HepG2 (cell line): ENCODE results near the gene IL21R. TPM values are rescaled to one million over a fixed set of nuclear protein-coding genes. Genes with fewer than 3 reads are reported as not detected.

Source experiments
- ATAC-seq: fragments of 200-7000 bp; cut with Tn5 transposase; 3 replicates; pipeline ENCODE4 v1.9.1; 2020; ENCODE audit warnings: mild to moderate bottlenecking, moderate library complexity
- BruUV-seq: library from RNA; stranded (reverse); fragments of 400-500 nt; replicated peaks from 2 replicates; lab custom pipeline; 2021; lab: Mats Ljungman, UMichigan
- CTCF ChIA-PET: fragments of 300-600 bp; formaldehyde crosslinking; extraction: SDS; loops from one replicate; lab custom pipeline; 2021; ENCODE audit warnings: low total read pairs, inconsistent platforms, low intra/inter-chr PET ratio; lab: Yijun Ruan, JAX
- POLR2A ChIA-PET: fragments of 350-600 bp; sonication (Branson Sonifier 250); formaldehyde crosslinking; loops from one replicate; lab custom pipeline; 2020; ENCODE audit warnings: antibody characterized with exemption, inconsistent platforms; lab: Yijun Ruan, JAX
- DNase-seq: peaks from one replicate; pipeline ENCODE4 v3.0.0-alpha.2; 2015; ENCODE audit warnings: low spot score
- FAIRE-seq: peaks from 3 replicates; lab custom pipeline; 2011; peaks lifted over from hg19 to GRCh38; lab: Jason Lieb, UNC
- H2AFZ ChIP-seq: one replicate; pipeline ENCODE4 v1.6.1; 2011; ENCODE audit warnings: low read length, inconsistent platforms
- H3K27ac ChIP-seq: fragments of 300-600 bp; 3 replicates; pipeline ENCODE4 v1.8.0; 2011; ENCODE audit warnings: mixed run types, mild to moderate bottlenecking, mixed read lengths, low read length, inconsistent platforms; ENCODE audit not compliant: insufficient read depth; ENCODE audit errors: extremely low read length
- H3K27me3 ChIP-seq, 2 experiments: fragments of 200-600 bp in 1 of 2; 2 replicates in 1 of 2; 3 replicates in 1 of 2; pipeline versions ENCODE4 v1.6.0 to v1.8.0; 2011; ENCODE audit warnings: low read length in 2 of 2, mild to moderate bottlenecking in 2 of 2, moderate library complexity in 2 of 2, inconsistent platforms in 1 of 2; ENCODE audit not compliant: insufficient read depth in 2 of 2, control insufficient read depth in 1 of 2
- H3K36me3 ChIP-seq, 2 experiments: fragments of 200-600 bp in 1 of 2; replicated peaks in 1 of 2; 2 replicates in 1 of 2; 3 replicates in 1 of 2; pipeline versions ENCODE4 v1.5.1 to v1.8.0; 2011; ENCODE audit warnings: low read length in 2 of 2, inconsistent platforms in 1 of 2; ENCODE audit not compliant: insufficient read depth in 2 of 2, control insufficient read depth in 1 of 2
- H3K4me1 ChIP-seq: 2 replicates; pipeline ENCODE4 v1.5.1; 2012; ENCODE audit warnings: low read length, inconsistent platforms; ENCODE audit not compliant: insufficient read depth
- H3K4me2 ChIP-seq: 2 replicates; pipeline ENCODE4 v1.6.0; 2011; ENCODE audit warnings: low read depth, low read length, inconsistent platforms
- H3K4me3 ChIP-seq, 3 experiments: fragments of 200-600 bp in 1 of 3; sonication (generic), shearing (Covaris generic) in 1 of 3; replicated peaks in 1 of 3; 2 replicates each; pipeline ENCODE4 v1.5.1; 2011 to 2016; ENCODE audit warnings: low read length in 3 of 3, inconsistent platforms in 2 of 3, low read depth in 2 of 3, mild to moderate bottlenecking in 2 of 3, control low read depth in 1 of 3, mixed read lengths in 1 of 3; ENCODE audit not compliant: insufficient read depth in 1 of 3
- H3K79me2 ChIP-seq: one replicate; pipeline ENCODE4 v1.6.1; 2011; ENCODE audit warnings: low read length, inconsistent platforms; ENCODE audit not compliant: insufficient read depth
- H3K9ac ChIP-seq: 2 replicates; pipeline ENCODE4 v1.6.0; 2011; ENCODE audit warnings: mild to moderate bottlenecking, low read depth, low read length, inconsistent platforms; ENCODE audit not compliant: insufficient read depth
- H3K9me3 ChIP-seq: 2 replicates; pipeline ENCODE4 v1.5.1; 2012; ENCODE audit warnings: mild to moderate bottlenecking, low read length
- H4K20me1 ChIP-seq: 2 replicates; pipeline ENCODE4 v1.6.0; 2011; ENCODE audit warnings: inconsistent platforms, mild to moderate bottlenecking, low read length, moderate library complexity; ENCODE audit not compliant: insufficient read depth
- HHEX ChIP-seq: IDR thresholded peaks from 2 replicates; pipeline ENCODE4 v1.6.1; 2016; ENCODE audit warnings: control low read depth
- ONECUT2 ChIP-seq: sonication (generic); formaldehyde crosslinking; IDR thresholded peaks from 2 replicates; pipeline ENCODE4 v1.4.0; 2020; ENCODE audit warnings: missing genetic modification reagents
- PHF8 ChIP-seq: sonication (generic); formaldehyde crosslinking; IDR thresholded peaks from 2 replicates; pipeline ENCODE4 v1.5.0; 2020; ENCODE audit warnings: missing genetic modification reagents
- RFX3 ChIP-seq: IDR thresholded peaks from 2 replicates; pipeline ENCODE4 v1.6.1; 2016; ENCODE audit warnings: missing biosample characterization, missing genetic modification reagents
- THYN1 ChIP-seq: sonication (generic); formaldehyde crosslinking; IDR thresholded peaks from 2 replicates; pipeline ENCODE4 v1.8.1; 2023; ENCODE audit warnings: low read depth, mild to moderate bottlenecking, moderate library complexity, missing genetic modification reagents, borderline replicate concordance
- ZNF205 ChIP-seq: IDR thresholded peaks from 2 replicates; pipeline ENCODE4 v1.6.1; 2018; ENCODE audit warnings: missing biosample characterization, missing genetic modification reagents
- ZNF275 ChIP-seq: sonication (generic); formaldehyde crosslinking; IDR thresholded peaks from 2 replicates; pipeline ENCODE4 v1.8.0; 2022; ENCODE audit warnings: missing genetic modification reagents, mild to moderate bottlenecking, inconsistent platforms, borderline replicate concordance
- ZNF331 ChIP-seq: sonication (generic); formaldehyde crosslinking; IDR thresholded peaks from 2 replicates; pipeline ENCODE4 v1.4.0; 2020; ENCODE audit warnings: missing genetic modification reagents
- ZNF614 ChIP-seq: IDR thresholded peaks from 2 replicates; pipeline ENCODE4 v1.6.1; 2018; ENCODE audit warnings: missing biosample characterization, missing genetic modification reagents, inconsistent platforms, borderline replicate concordance
- ZNF615 ChIP-seq: sonication (generic); formaldehyde crosslinking; IDR thresholded peaks from 2 replicates; pipeline ENCODE4 v1.5.0; 2020; ENCODE audit warnings: mild to moderate bottlenecking, missing genetic modification reagents, borderline replicate concordance
- ZNF746 ChIP-seq: sonication (generic); formaldehyde crosslinking; IDR thresholded peaks from 2 replicates; pipeline ENCODE4 v1.8.0; 2022; ENCODE audit warnings: mild to moderate bottlenecking, missing genetic modification reagents
- ZNF766 ChIP-seq: sonication (generic); formaldehyde crosslinking; IDR thresholded peaks from 2 replicates; pipeline ENCODE4 v1.5.0; 2020; ENCODE audit warnings: missing genetic modification reagents, borderline replicate concordance
- WGBS: methylation state at CpG from one replicate; pipeline ENCODE4 v1.1.6; 2017; ENCODE audit warnings: low lambda C conversion rate; 5-methylcytosine and 5-hydroxymethylcytosine counted together
- in situ Hi-C: cut with HindIII; loops from 2 replicates; pipeline ENCODE4 v1.10.0; 2017; ENCODE audit warnings: low pct_unique_long_range_greater_than_20kb; ENCODE audit not compliant: extremely low pct_ligation_motif_present
- intact Hi-C: fragments of 100-400 bp; cut with micrococcal nuclease; formaldehyde crosslinking; loops from one replicate; pipeline ENCODE4 v1.10.0; 2022; ENCODE audit not compliant: unreplicated experiment
- polyA plus RNA-seq, 8 experiments: library from polyadenylated mRNA; depleted of rRNA in 3 of 8; stranded (reverse) in 7 of 8; unstranded in 1 of 8; fragments of >200 nt; fragmentation: Illumina TruSeq in 4 of 8; extraction: Trizol in 4 of 8; gene quantifications; 2 replicates each; pipeline versions ENCODE4 v1.2.1 to v1.2.3, GENCODE V29; 2011 to 2016; ENCODE audit warnings: low read depth in 4 of 8, missing spikeins in 1 of 8, mixed read lengths in 1 of 8; ENCODE audit not compliant: insufficient read depth in 1 of 8
- total RNA-seq, 5 experiments: library from RNA; depleted of rRNA; stranded (reverse); fragments of >200 nt; fragmentation: Illumina TruSeq; extraction: Trizol; gene quantifications; 2 replicates each; pipeline ENCODE4 v1.2.3, GENCODE V29; 2016; ENCODE audit warnings: low read depth in 1 of 5
- TF ChIP-seq, protein P1 (sequence below): IDR thresholded peaks from 2 replicates; pipeline ENCODE4 v1.6.1; 2012; ENCODE audit warnings: low read depth, low read length, improper control_type of control experiment
- TF ChIP-seq, protein P2 (sequence below): sonication (generic); formaldehyde crosslinking; IDR thresholded peaks from 2 replicates; pipeline ENCODE4 v1.4.0; 2020; ENCODE audit warnings: missing genetic modification reagents, borderline replicate concordance

IL21R gene
- total and polyA plus RNA-seq, 2 of the 13 experiments (the other 11 are each of a cell fraction or from before 2014, with no cell fraction given): 0.49 to 0.64 TPM

GRCh38 chr16:27364493-27365141 lies 37.4 kb upstream of the IL21R start (continued):
- TF ChIP-seq ZNF331 (CRISPR knock-in tag) (peak; percentile 68; the same call in 1 of the 2 replicates), ZNF746 (0 out of 2 replicates have a peak, but pooled peaks have one; percentile 24), HHEX (peak; percentile 31; the same call in 1 of the 2 replicates), ZNF614 (CRISPR knock-in tag) (peak; percentile 77; the same call in 1 of the 2 replicates), ZNF615 (peak; percentile 27; the same call in 1 of the 2 replicates), ZNF205 (CRISPR knock-in tag) (peak; percentile 77; the same call in 1 of the 2 replicates), ONECUT2 (CRISPR knock-in tag) (0 out of 2 replicates have a peak, but pooled peaks have one; percentile 52)
- TF ChIP-seq, protein P1, sequence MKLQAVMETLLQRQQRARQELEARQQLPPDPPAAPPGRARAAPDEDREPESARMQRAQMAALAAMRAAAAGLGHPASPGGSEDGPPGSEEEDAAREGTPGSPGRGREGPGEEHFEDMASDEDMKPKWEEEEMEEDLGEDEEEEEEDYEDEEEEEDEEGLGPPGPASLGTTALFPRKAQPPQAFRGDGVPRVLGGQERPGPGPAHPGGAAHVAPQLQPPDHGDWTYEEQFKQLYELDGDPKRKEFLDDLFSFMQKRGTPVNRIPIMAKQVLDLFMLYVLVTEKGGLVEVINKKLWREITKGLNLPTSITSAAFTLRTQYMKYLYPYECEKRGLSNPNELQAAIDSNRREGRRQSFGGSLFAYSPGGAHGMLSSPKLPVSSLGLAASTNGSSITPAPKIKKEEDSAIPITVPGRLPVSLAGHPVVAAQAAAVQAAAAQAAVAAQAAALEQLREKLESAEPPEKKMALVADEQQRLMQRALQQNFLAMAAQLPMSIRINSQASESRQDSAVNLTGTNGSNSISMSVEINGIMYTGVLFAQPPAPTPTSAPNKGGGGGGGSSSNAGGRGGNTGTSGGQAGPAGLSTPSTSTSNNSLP: peak; percentile 83

GRCh38 chr16:27365142-27366089 lies 36.6 kb upstream of the IL21R start:
- in situ Hi-C loops: loop anchor here (5.0 kb wide), 2 partner anchors 133 to 188 kb away; no protein-coding TSS in a partner anchor
- CTCF ChIA-PET: no interaction called here
- H3K4me3 ChIP-seq: peak overlapping the region in 1 of 3 experiments; percentile 13; a peak in 1 of 6 replicates
- POLR2A ChIA-PET: interaction anchor here (0.9 to 1.2 kb wide), 2 partner anchors 10 to 162 kb away, joined by 3 read pairs; partner anchors contain the start of gene KDM8
- H3K4me2 ChIP-seq: peak overlapping the region; percentile 45
- H3K27me3 ChIP-seq: no peaks in the 10 kb centered on the region
- peaks cover 65% of the 10 kb centered on the region for H3K4me1 ChIP-seq
- H3K27ac ChIP-seq: no peak overlapping the region
- FAIRE-seq (no peak), DNase-seq (peak; percentile 58), ATAC-seq (peak; percentile 12)
- H3K9me3 ChIP-seq: no peaks in the 10 kb centered on the region
- H3K36me3 ChIP-seq: peaks cover 10 to 14% of the 10 kb centered on the region in 2 experiments; a peak in 4 of 5 replicates
- TSS peak; percentile 37 for BruUV-seq
- no peak overlapping the region for H2AFZ ChIP-seq
- 28% methylated on average over 6 of the region's 7 CpGs for WGBS
- intact Hi-C loops: loop anchor here (2.0 to 5.0 kb wide), 2 partner anchors 39 to 53 kb away; partner anchors contain the start of gene IL4R
- no peak overlapping the region for H3K9ac ChIP-seq
- peaks cover 9% of the 10 kb centered on the region; the same call in 1 of the 2 replicates for H4K20me1 ChIP-seq
- H3K79me2 ChIP-seq: no peaks in the 10 kb centered on the region
- peak; percentile 48; the same call in 1 of the 2 replicates for TF ChIP-seq ZNF766 (CRISPR knock-in tag)
- TF ChIP-seq THYN1 (CRISPR knock-in tag): no peak
- peak; percentile 76 for TF ChIP-seq RFX3
- TF ChIP-seq ZNF275 (CRISPR knock-in tag): no peak
- TF ChIP-seq, protein P2, sequence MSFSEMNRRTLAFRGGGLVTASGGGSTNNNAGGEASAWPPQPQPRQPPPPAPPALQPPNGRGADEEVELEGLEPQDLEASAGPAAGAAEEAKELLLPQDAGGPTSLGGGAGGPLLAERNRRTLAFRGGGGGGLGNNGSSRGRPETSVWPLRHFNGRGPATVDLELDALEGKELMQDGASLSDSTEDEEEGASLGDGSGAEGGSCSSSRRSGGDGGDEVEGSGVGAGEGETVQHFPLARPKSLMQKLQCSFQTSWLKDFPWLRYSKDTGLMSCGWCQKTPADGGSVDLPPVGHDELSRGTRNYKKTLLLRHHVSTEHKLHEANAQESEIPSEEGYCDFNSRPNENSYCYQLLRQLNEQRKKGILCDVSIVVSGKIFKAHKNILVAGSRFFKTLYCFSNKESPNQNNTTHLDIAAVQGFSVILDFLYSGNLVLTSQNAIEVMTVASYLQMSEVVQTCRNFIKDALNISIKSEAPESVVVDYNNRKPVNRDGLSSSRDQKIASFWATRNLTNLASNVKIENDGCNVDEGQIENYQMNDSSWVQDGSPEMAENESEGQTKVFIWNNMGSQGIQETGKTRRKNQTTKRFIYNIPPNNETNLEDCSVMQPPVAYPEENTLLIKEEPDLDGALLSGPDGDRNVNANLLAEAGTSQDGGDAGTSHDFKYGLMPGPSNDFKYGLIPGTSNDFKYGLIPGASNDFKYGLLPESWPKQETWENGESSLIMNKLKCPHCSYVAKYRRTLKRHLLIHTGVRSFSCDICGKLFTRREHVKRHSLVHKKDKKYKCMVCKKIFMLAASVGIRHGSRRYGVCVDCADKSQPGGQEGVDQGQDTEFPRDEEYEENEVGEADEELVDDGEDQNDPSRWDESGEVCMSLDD (CRISPR knock-in tag): 0 out of 2 replicates have a peak, but pooled peaks have one; percentile 45
- 0 out of 2 replicates have a peak, but pooled peaks have one; percentile 0 for TF ChIP-seq PHF8 (CRISPR knock-in tag)
